Measurements from ENCODE around the gene GTF3C2. TPM values are rescaled to one million over a fixed set of nuclear protein-coding genes. Genes with fewer than 3 reads are reported as not detected.

GTF3C2 gene
- total and polyA plus RNA-seq, 9 of the 15 experiments (the other 6 are each of a cell fraction or from before 2014, with no cell fraction given) = 35.5 to 96.8 (median 53.0) TPM

DNA sequence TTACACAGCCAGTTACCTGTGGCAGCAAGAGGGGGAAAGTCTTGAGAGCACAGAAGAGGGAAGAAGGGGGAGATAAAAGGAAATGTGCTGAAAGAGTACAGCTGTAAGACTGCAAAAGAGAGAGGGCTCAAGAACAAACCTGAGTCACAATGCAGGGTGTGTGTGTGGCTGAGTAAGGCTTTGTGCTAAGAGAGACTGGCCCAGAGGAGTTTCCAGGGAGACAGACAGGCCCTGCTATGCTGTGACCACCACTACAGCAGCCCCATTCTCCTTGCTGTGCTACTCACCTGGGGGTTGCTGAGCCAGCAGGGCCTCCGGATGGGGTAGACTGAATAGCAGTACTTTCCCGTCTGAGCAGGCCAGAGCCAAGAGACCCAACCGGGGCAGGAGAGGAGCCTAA lies 21.3 kb downstream of the GTF3C2 start (continued):
- TF ChIP-seq ZNF318 (IDR thresholded peaks at IDR 0.05; ENCODE audit: borderline replicate concordance in 1 of 2, low read depth in 1 of 2) (no peak), MYBL2 (IDR thresholded peaks at IDR 0.05; ENCODE audit: low read depth) (no peak), MYBL2 (CRISPR knock-in tag; IDR thresholded peaks at IDR 0.05; ENCODE audit: borderline replicate concordance) (no peak)
